NCI-H510A treated with DMSO at 0.1 percent for 48 hours (cell line): ENCODE measurements around the gene PSPN.
A peak's percentile ranks its signal among the peaks of the same experiment; 100 is the strongest.
"Not testable (repeated sequence)": the region's sequence is repeated elsewhere in the genome, so short reads cannot be mapped to it uniquely, and the experiment has no call there.

ENCODE experiments used
- DNase-seq: peaks from one replicate; lab custom pipeline; 2025; lab: John Stamatoyannopoulos, UW

PSPN gene

GRCh38 chr19:6373096-6373812, 2.5 kb downstream of the PSPN start:
- DNase-seq, result peak; percentile 92

GRCh38 chr19:6372594-6373095, 3.1 kb downstream of the PSPN start, which contains the start of gene ALKBH7:
ALKBH7 (plus strand) TSS chr19:6372794; CDS start chr19:6372821, 27 bp downstream.
- peak; percentile 99 for DNase-seq

- no peak for DNase-seq
Measured at GRCh38 chr19:6364353-6364752, 11.4 kb downstream of the PSPN start.

GRCh38 chr19:6362351-6362801, 13.4 kb downstream of the PSPN start:
- DNase-seq, result no peak

- no peak for DNase-seq
Measured at GRCh38 chr19:6362027-6362350, 13.7 kb downstream of the PSPN start.

GRCh38 chr19:6360857-6361216, 14.9 kb downstream of the PSPN start:
- not testable (repeated sequence) for DNase-seq

GRCh38 chr19:6360445-6360844, 15.3 kb downstream of the PSPN start:
- not testable (repeated sequence) for DNase-seq

GRCh38 chr19:6359568-6360341, 16.0 kb downstream of the PSPN start:
- DNase-seq, result no peak

GRCh38 chr19:6358003-6358402, 17.7 kb downstream of the PSPN start:
- no peak for DNase-seq

GRCh38 chr19:6357174-6357573, 18.6 kb downstream of the PSPN start:
- no peak for DNase-seq

GRCh38 chr19:6355321-6356040, 20.3 kb downstream of the PSPN start:
- DNase-seq, result not testable (repeated sequence)

- DNase-seq, result no peak
Measured at GRCh38 chr19:6354098-6354674, 21.5 kb downstream of the PSPN start.

- no peak for DNase-seq
Measured at GRCh38 chr19:6352381-6353165, 23.2 kb downstream of the PSPN start.

- DNase-seq, result no peak
Measured at GRCh38 chr19:6350688-6351087, 25.0 kb downstream of the PSPN start.

- not testable (repeated sequence) for DNase-seq
Measured at GRCh38 chr19:6349271-6349670, 26.5 kb downstream of the PSPN start.

- no peak for DNase-seq
Measured at GRCh38 chr19:6343462-6343861, 32.3 kb downstream of the PSPN start.

- no peak for DNase-seq
Measured at GRCh38 chr19:6340493-6341201, 35.1 kb downstream of the PSPN start.

- DNase-seq, result no peak
Measured at GRCh38 chr19:6334490-6335285, 41.0 kb downstream of the PSPN start.

- no peak for DNase-seq
Measured at GRCh38 chr19:6333439-6333838, 42.3 kb downstream of the PSPN start, which contains the start of gene ACER1. ACER1 (minus strand) TSS chr19:6333612; CDS start chr19:6333551, 61 bp downstream.

GRCh38 chr19:6326815-6327214, 48.9 kb downstream of the PSPN start:
- DNase-seq, result no peak
